Activated CD4-positive, alpha-beta T cell treated with anti-CD3 and anti-CD28 coated beads, Interleukin-10, Interleukin-2, amounts not matched to agents 100 ng/mL and 50 ng/mL, durations not matched to agents 16 hours and 8 hours (primary cell): Measurements from ENCODE around the gene ADGRA3.
"Not testable (repeated sequence)": the region's sequence is repeated elsewhere in the genome, so short reads cannot be mapped to it uniquely, and the experiment has no call there.

Experiments
- DNase-seq: peaks from one replicate; pipeline ENCODE4 v3.0.0-alpha.2; 2020

ADGRA3 gene

GRCh38 chr4:22428441-22428840, 87.4 kb downstream of the ADGRA3 start:
- no peak for DNase-seq

DNA sequence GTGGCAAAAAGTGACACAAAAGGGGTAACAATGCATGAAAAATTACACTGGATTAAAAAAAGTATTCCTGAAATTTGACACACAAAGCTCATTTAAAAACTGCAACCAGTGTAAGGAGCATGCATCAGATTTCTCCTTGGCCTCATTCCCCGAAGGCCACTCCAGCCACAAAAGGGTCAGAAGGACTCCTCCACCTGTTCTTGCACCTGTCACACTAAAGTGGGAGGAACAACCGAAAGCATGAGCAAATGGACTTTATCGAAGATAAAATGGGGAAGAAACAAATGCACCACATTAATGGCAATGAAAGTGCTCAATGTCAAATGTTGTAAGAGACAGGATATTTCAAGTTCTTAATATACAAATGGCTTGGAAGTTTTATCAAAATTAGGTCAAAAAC, 88.2 kb downstream of the ADGRA3 start:
- DNase-seq, result no peak

DNA sequence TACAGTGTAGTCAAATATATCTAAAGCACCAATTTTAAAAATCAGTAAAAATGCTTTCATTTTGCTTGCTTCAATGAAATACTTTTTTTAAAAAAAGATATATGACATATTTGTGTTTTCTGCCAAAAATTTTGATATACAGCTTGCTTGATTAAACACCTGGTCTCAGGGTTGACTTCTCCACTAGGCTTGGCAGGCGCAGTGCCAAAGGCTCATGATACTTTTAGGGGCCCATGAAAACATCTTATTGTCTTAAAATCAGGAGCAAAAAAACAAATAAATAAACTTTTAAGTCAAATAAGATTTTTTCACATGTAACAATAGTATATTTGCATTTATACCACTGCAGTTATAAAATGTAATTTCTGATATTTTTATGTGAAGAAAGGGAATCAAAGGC, 95.6 kb downstream of the ADGRA3 start:
- DNase-seq, result no peak

GRCh38 chr4:22417408-22417807, 98.5 kb downstream of the ADGRA3 start:
- DNase-seq, result no peak

DNA sequence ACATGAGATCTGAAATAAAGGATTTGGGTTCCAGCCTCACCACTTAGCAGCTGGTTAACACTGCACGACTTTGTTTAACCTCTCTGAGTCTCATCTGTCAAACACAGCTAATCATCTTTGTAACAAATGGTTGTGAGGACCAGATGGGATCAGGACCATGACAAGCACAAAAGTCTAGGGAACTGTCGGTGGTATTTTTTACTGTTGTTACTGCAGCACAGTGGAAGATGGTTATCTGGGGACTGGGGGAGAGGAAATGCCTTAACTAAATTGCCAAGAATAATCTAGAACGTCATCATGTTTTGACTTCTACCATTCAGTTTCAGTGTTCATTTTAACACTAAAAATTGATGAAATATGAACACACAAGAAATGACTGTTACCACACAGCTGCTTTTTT, 99.5 kb downstream of the ADGRA3 start:
- no peak for DNase-seq

- DNase-seq, result no peak
Measured at GRCh38 chr4:22414833-22415232, 101.0 kb downstream of the ADGRA3 start.

GRCh38 chr4:22413471-22413870, 102.4 kb downstream of the ADGRA3 start:
- no peak for DNase-seq

GRCh38 chr4:22412013-22412412, 103.9 kb downstream of the ADGRA3 start:
- DNase-seq, result no peak

- peak; percentile 7 for DNase-seq
Measured at GRCh38 chr4:22410645-22411247, 105.1 kb downstream of the ADGRA3 start.

DNA sequence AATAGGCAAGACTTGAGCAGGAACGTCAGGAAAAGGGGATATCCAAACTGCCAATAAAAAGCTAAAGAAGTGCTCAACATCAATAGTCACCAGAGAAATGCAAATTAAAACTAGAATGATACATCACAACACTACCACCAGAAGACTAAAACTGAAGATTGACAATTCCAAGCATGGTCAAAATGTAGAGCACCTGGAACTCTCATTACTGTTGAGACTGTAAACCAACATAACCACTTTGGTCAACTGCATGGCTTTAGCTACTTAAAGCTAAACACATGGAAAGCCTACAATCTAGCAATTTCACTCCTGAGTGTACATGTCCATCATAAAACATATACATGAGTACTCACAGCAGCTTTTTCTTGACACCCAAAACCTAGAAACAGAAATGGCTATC, 107.4 kb downstream of the ADGRA3 start:
- no peak for DNase-seq

DNA sequence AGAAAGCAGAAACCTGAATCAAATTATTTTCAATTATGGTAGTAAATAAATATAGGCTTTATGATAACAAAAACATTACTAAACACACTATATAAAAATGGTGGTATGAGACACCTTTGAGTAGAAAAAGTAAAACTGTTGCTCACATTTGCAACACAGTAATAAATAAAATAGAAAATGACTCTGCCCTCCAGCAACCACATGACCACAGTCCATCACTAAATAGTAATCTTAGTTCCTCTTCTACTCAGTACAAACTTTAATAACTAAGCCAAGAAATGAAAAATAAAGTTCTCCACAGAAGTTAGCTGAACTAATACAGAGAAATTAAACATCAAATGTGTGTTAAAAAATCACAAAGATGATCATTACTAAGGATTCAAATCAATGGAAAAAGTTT, 108.5 kb downstream of the ADGRA3 start:
- no peak for DNase-seq

GRCh38 chr4:22398671-22399070, 117.2 kb downstream of the ADGRA3 start:
- DNase-seq, result no peak

GRCh38 chr4:22391551-22391950, 124.3 kb downstream of the ADGRA3 start:
- no peak for DNase-seq

- peak; percentile 54 for DNase-seq
Measured at GRCh38 chr4:22389240-22389870, 126.5 kb downstream of the ADGRA3 start.

- no peak for DNase-seq
Measured at GRCh38 chr4:22385611-22386011, 130.3 kb downstream of the ADGRA3 start.

DNA sequence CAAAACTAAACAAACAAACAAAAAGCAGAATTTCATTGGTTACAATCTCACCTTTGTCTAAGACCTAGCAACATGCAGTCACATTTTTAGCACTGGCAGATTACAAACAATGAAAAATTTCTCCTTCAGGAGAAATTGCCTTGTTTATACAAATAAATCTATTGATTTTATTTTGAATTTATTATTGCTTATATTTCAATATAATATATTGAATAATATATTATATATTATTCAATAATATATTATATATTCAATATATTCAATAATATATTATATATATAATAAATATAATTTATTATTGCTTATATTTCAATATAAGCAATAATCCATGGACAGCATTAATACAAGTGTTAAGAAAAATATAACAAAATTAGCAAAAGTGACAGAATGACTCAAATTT, 131.7 kb downstream of the ADGRA3 start:
- DNase-seq, result no peak

DNA sequence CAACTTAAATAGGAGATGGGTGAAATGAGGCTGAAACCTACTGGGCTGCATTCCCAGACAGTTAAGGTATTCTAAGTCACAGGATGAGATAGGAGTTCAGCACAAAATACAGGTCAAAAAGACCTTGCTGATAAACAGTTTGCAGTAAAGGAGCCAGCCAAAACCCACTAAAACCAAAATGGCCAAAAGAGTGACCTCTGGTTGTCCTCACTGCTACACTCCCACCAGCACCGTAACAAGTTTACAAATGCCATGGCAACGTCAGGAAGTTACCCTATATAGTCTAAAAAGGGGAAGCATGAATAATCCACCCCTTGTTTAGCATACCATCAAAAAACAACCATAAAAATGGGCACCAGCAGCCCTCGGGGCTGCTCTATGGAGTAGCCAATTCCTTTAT, 133.7 kb downstream of the ADGRA3 start:
- DNase-seq, result not testable (repeated sequence)

- DNase-seq, result no peak
Measured at GRCh38 chr4:22372986-22373385, 142.9 kb downstream of the ADGRA3 start.

GRCh38 chr4:22369901-22370562, 145.8 kb downstream of the ADGRA3 start:
- DNase-seq, result no peak

DNA sequence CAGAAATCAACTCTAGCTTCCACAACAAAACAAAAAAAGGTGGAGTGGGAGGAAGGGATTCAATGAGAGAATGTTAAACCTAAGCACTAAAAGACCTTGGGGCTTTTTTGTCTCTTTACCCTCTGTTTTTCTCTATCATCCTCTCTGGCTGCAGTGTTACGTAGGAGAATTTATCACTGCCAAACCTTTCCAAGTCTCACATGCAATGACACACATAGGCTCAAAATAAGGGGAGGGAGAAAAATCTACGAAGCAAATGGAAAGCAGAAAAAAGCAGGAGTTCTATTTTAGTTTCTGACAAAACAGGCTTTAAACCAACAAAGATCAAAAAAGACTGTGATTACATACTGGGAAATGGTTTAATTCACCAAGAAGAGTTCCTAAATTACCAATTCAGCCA, 152.1 kb downstream of the ADGRA3 start:
- DNase-seq, result no peak

- DNase-seq, result no peak
Measured at GRCh38 chr4:22363036-22363435, 152.8 kb downstream of the ADGRA3 start.

DNA sequence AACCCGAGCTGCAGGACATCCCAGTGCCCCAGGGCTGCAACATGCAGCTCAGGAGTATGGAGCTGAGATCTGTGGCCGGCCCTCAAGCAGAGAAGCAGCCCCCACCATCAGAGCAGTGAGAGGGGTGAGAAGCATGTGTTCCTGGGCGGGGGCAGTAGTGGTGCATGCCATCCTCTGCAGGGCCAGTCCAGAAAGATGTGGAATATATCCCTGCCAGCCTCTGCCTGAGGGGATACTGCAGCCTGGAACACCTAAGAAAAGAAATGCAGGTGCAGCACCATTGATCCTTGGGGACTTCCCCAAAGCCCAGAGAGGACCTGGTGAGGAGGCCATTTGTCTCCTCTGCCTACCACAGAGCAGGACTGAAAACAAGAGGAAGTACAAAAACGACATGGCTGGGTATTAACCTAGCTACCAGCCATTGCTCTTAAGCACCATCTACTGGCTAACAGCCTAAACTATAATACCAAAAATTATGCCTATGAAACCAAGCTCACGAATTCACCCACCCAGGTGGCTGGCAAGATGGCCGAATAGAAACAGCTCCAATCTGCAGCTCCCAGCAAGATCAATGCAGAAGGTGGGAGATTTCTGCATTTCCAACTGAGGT, 158.8 kb downstream of the ADGRA3 start:
- DNase-seq, result peak; percentile 2

DNA sequence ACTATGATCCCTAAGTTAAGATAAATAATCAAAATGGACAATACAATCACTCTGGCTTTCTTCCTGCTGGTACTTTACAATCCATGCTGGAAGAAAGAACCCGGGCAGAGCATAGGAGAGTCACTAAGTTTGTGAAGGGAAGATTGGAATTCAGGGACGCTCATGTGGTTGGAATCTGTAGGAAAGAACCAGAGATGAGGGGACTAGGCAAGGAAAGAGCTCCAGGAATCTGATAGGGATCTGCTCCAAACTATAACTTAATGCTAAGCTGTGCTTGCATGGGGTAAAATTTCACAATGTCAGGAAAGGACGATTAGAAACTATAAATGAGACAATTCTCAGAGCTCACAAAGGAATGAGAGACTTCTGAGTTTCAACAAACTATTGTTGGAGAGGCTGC, 167.5 kb downstream of the ADGRA3 start:
- DNase-seq, result no peak

DNA sequence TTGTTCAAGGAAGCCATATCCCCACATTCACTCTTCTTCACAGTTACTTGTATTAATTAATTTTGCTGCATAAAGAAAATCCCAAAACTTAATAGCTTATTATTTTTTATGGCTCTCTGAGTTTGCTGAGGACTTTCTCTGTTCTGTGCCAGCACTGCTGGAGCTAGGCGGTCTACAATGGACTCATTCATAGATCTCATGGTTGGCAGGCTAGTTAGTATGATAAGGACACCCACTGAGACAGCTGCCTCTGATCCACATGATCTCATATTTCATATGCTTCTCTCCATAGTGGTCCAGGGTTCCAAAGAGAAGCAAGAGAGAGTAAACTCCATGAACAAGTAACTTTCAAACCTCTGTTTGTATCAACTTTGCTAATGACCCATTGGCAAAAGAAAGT, 170.2 kb downstream of the ADGRA3 start:
- no peak for DNase-seq
